Gastrocnemius medialis (tissue), 4 donors: ENCODE results near the gene CRHR2. TPM values are rescaled to one million over a fixed set of nuclear protein-coding genes. Genes with fewer than 3 reads are reported as not detected.
A peak's percentile ranks its signal among the peaks of the same experiment; 100 is the strongest.

Experiments used
- ATAC-seq, 2 donors: fragments of 150-250 bp; one replicate each; pipeline ENCODE4 v1.9.1; 2016
- DNase-seq, 2 donors: peaks; one replicate each; pipeline ENCODE4 v3.0.0-alpha.2; 2019
- H3K27ac ChIP-seq, 4 donors: fragments of 200-600 bp; sonication (generic); 1 replicate in 1 of 4; 2 replicates in 3 of 4; pipeline ENCODE4 v1.5.1; 2016 to 2018; ENCODE audit warnings: mild to moderate bottlenecking in 2 of 4, moderate library complexity in 1 of 4
- H3K27me3 ChIP-seq, 3 donors: fragments of 200-600 bp; sonication (generic) in 2 of 3; 1 replicate in 1 of 3; 2 replicates in 2 of 3; pipeline versions ENCODE4 v1.5.1 to v1.6.0; 2016 to 2019; ENCODE audit warnings: mild to moderate bottlenecking in 1 of 3, moderate library complexity in 1 of 3
- H3K36me3 ChIP-seq, 2 donors: fragments of 200-600 bp; sonication (generic) in 1 of 2; one replicate each; pipeline ENCODE4 v1.5.1; 2017 to 2018
- H3K4me1 ChIP-seq, 2 donors: fragments of 200-600 bp; sonication (generic) in 1 of 2; one replicate each; pipeline ENCODE4 v1.5.1; 2016 to 2017; ENCODE audit warnings: mild to moderate bottlenecking in 2 of 2
- H3K4me3 ChIP-seq, 4 donors: fragments of 200-600 bp; sonication (generic) in 3 of 4; 1 replicate in 1 of 4; 2 replicates in 3 of 4; pipeline ENCODE4 v1.5.1; 2016 to 2019; ENCODE audit warnings: mild to moderate bottlenecking in 2 of 4
- H3K9me3 ChIP-seq, 3 donors: fragments of 200-600 bp; sonication (generic) in 2 of 3; 1 replicate in 1 of 3; 2 replicates in 2 of 3; pipeline ENCODE4 v1.5.1; 2016 to 2019
- CTCF ChIP-seq, 5 experiments: fragments of 450-650 bp in 3 of 5; fragments of 200-600 bp in 2 of 5; sonication (generic) in 2 of 5; IDR thresholded peaks in 4 of 5; conservative IDR thresholded peaks in 1 of 5; 1 replicate in 4 of 5; 2 replicates in 1 of 5; pipeline ENCODE4 v1.5.1; 2016 to 2019; ENCODE audit warnings: antibody characterized with exemption in 5 of 5, mild to moderate bottlenecking in 3 of 5, moderate library complexity in 3 of 5
- POLR2A ChIP-seq, 2 donors: fragments of 450-650 bp; IDR thresholded peaks; one replicate each; pipeline ENCODE4 v1.6.1; 2017; ENCODE audit warnings: antibody characterized with exemption in 2 of 2, mild to moderate bottlenecking in 2 of 2, moderate library complexity in 2 of 2
- in situ Hi-C, 4 donors: fragments of 200-750 bp; cut with MboI; loops; one replicate each; pipeline versions ENCODE4 v1.15.0 to v1.8.0; 2017; ENCODE audit warnings: low sequenced_read_pairs in 4 of 4
- intact Hi-C: fragments of 100-400 bp; cut with DNase I; formaldehyde crosslinking; loops from one replicate; pipeline ENCODE4 v1.15.1; 2023; ENCODE audit warnings: low total_unique reads
- total RNA-seq, 4 donors: library from RNA; depleted of rRNA; stranded (reverse); fragments of >200 nt; gene quantifications; one replicate each; pipeline versions ENCODE4 v1.1.0 to v1.2.3, GENCODE V29; 2016

The CRHR2 gene
- total RNA-seq, 4 donors from 2014 or later = 0.07 to 0.52 TPM; not detected in 2

- H3K27me3 ChIP-seq = no peaks in the 10 kb centered on the region
- H3K4me1 ChIP-seq = peaks cover 18 to 26% of the 10 kb centered on the region in 2 donors
- in situ Hi-C loops = no loop called here
- H3K27ac ChIP-seq = peak overlapping the region; percentile 38 to 70 (median 48)
- DNase-seq = peak; percentile 18 to 65
- TF ChIP-seq POLR2A (IDR thresholded peaks at IDR 0.05) = no peak
- intact Hi-C loops = no loop called here
- no peaks in the 10 kb centered on the region for H3K9me3 ChIP-seq
- peak; percentile 54 to 62 for ATAC-seq
- no peak overlapping the region for H3K4me3 ChIP-seq
- no peaks in the 10 kb centered on the region for H3K36me3 ChIP-seq
These were observed 26.7 kb upstream of the CRHR2 start for GRCh38 chr7:30708983-30709382.

- TF ChIP-seq POLR2A (IDR thresholded peaks at IDR 0.05) (no peak), CTCF (IDR thresholded peaks at IDR 0.05 in 4 of 5, conservative IDR thresholded peaks at IDR 0.05 in 1 of 5) (no peak)
- in situ Hi-C loops = no loop called here
- H3K36me3 ChIP-seq = no peaks in the 10 kb centered on the region
- no peaks in the 10 kb centered on the region for H3K9me3 ChIP-seq
- H3K27ac ChIP-seq = peak overlapping the region; percentile 37 to 71 (median 61)
- DNase-seq = peak in 1 of 2 donors; percentile 39
- H3K27me3 ChIP-seq = no peaks in the 10 kb centered on the region
- intact Hi-C loops = no loop called here
- H3K4me3 ChIP-seq = no peak overlapping the region
- ATAC-seq = peak in 1 of 2 donors; percentile 12
- peaks cover 18 to 29% of the 10 kb centered on the region in 2 donors for H3K4me1 ChIP-seq
These were observed 26.2 kb upstream of the CRHR2 start for GRCh38 chr7:30708412-30708811.

- peak overlapping the region; percentile 37 to 71 (median 59) for H3K27ac ChIP-seq
- intact Hi-C loops = no loop called here
- in situ Hi-C loops = no loop called here
- peaks cover 18 to 29% of the 10 kb centered on the region in 2 donors for H3K4me1 ChIP-seq
- no peaks in the 10 kb centered on the region for H3K27me3 ChIP-seq
- peak; percentile 26 to 31 for ATAC-seq
- H3K9me3 ChIP-seq = no peaks in the 10 kb centered on the region
- peak in 1 of 2 donors; percentile 62 for DNase-seq
- TF ChIP-seq POLR2A (IDR thresholded peaks at IDR 0.05) = no peak
- no peak for TF ChIP-seq CTCF (IDR thresholded peaks at IDR 0.05 in 4 of 5, conservative IDR thresholded peaks at IDR 0.05 in 1 of 5)
- no peaks in the 10 kb centered on the region for H3K36me3 ChIP-seq
- no peak overlapping the region for H3K4me3 ChIP-seq
These were observed 25.4 kb upstream of the CRHR2 start for GRCh38 chr7:30707391-30708357.

- in situ Hi-C loops (no loop called here), intact Hi-C loops (no loop called here)
- Histone ChIP-seq H3K27me3 (no peaks in the 10 kb centered on the region), H3K4me1 (peaks cover 18 to 29% of the 10 kb centered on the region in 2 donors), H3K27ac (peak overlapping the region; percentile 37 to 71 (median 59)), H3K4me3 (no peak overlapping the region), H3K36me3 (no peaks in the 10 kb centered on the region), H3K9me3 (no peaks in the 10 kb centered on the region)
- no peak for DNase-seq
- ATAC-seq = no peak
- TF ChIP-seq POLR2A (IDR thresholded peaks at IDR 0.05) (no peak), CTCF (IDR thresholded peaks at IDR 0.05 in 4 of 5, conservative IDR thresholded peaks at IDR 0.05 in 1 of 5) (no peak)
These were observed 24.7 kb upstream of the CRHR2 start for GRCh38 chr7:30706908-30707307.

- in situ Hi-C loops = no loop called here
- ATAC-seq (no peak), DNase-seq (no peak)
- Histone ChIP-seq H3K9me3 (no peaks in the 10 kb centered on the region), H3K36me3 (no peaks in the 10 kb centered on the region), H3K4me3 (no peak overlapping the region), H3K4me1 (peaks cover 18 to 29% of the 10 kb centered on the region in 2 donors), H3K27ac (peak overlapping the region in 1 of 4 donors; percentile 61), H3K27me3 (no peaks in the 10 kb centered on the region)
- TF ChIP-seq CTCF (IDR thresholded peaks at IDR 0.05 in 4 of 5, conservative IDR thresholded peaks at IDR 0.05 in 1 of 5) = no peak
- TF ChIP-seq POLR2A (IDR thresholded peaks at IDR 0.05) = no peak
- intact Hi-C loops = no loop called here
These were observed 24.1 kb upstream of the CRHR2 start for GRCh38 chr7:30706316-30706715.
